GM21529 (cell line): ENCODE results near the gene PHKB.

Experiments
- ATAC-seq: cut with Tn5 transposase; IDR thresholded peaks from one replicate; pipeline ENCODE4 v1.9.1; 2021; ENCODE audit not compliant: unreplicated experiment

PHKB gene

GRCh38 chr16:47719713-47720112 lies 258.6 kb downstream of the PHKB start:
- no peak for ATAC-seq

DNA sequence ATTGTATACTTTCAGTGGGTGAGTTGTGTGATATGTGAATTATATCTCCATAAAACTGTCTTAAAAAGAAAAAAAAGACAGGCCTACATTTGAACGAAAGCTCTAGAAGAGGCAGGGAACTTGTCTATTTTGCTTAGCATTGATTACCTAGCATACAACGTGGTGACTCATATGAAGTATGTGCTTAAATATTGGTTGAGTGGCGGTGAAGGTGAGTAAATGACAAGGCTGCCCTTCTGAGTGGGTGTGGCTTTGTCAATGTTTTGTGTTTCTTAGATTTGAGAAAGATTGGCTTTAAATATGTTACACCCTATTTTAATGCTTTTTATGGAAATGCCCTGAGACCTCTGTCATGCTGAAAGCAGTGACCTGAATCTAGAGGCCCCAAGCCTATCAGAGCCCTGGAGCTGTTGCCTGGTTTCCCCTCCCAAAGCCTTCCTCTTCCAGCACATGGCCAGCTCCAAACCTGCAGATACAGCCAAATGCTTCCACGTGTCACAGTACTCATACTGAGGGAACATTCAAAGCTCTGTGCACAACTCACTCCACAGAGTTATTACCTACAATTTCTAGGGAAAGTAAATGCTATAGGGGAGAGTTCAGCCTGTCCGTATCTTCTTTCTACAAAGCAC lies 260.0 kb downstream of the PHKB start:
- ATAC-seq: no peak

GRCh38 chr16:47722046-47722445 lies 260.9 kb downstream of the PHKB start:
- ATAC-seq: no peak

GRCh38 chr16:47724115-47724785 lies 263.1 kb downstream of the PHKB start:
- ATAC-seq: no peak

DNA sequence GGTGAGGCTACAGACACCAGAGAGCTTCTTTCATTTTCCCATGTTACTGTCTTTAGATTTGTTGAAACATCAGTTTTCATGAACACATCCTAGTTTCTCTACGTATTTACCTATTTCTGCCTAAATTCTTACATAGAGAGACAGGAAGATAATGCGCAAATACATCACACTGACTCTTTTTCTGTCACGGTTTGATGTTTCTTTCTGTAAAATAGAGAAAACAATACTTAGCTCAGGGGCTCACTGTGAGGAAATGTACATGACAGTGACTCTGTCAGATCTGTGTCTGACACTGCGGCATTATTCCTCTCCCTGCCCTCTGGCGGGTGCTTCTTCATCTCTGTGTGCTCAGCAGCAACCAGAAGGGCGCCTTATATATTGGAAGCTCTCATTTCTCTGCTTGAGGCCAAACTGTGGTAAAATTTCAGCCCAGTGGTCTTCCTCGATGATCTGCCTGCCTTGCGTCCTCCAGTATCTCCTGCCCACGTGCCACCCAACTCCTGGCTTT lies 264.1 kb downstream of the PHKB start:
- no peak for ATAC-seq

- ATAC-seq: no peak
Measured at GRCh38 chr16:47726031-47726675, 265.0 kb downstream of the PHKB start.

GRCh38 chr16:47727131-47727530 lies 266.0 kb downstream of the PHKB start:
- no peak for ATAC-seq

DNA sequence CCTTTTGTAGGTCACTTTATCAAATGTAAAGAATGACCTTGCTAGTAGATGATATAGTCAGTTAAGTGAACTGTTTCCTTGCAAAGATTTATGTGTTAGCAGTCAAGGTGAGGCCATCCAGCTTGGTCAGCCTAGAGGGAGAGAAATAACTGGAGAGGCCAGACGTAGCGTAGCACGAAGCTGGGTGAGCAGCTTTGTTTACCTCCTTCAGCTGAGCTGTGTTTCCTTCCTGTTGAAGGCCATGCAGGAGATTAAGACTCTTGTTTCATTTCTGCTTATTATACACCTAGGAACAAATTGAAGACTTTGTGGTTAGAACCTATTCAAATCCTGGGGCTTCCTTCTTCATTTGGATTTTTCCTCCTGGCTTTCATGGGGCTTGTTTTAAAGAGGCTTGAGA lies 267.1 kb downstream of the PHKB start:
- no peak for ATAC-seq

DNA sequence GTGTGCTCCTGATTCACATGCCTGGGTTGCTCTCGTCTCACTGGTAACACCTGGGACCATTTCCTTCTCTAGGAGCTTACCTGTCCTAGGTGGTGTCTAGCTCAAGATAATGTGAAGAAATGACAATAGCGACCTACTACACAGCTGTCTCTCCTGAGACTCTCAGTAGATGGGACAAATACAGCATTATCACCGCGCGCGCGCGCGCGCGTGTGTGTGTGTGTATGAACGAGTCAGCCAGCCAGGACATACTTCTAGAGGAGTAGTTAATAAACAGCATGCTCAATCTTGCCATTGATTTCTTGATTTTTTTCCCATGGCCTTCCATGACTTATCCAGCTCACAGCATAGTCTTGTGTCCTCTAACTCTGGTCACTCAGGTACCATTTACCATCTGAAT lies 268.6 kb downstream of the PHKB start:
- ATAC-seq: no peak

DNA sequence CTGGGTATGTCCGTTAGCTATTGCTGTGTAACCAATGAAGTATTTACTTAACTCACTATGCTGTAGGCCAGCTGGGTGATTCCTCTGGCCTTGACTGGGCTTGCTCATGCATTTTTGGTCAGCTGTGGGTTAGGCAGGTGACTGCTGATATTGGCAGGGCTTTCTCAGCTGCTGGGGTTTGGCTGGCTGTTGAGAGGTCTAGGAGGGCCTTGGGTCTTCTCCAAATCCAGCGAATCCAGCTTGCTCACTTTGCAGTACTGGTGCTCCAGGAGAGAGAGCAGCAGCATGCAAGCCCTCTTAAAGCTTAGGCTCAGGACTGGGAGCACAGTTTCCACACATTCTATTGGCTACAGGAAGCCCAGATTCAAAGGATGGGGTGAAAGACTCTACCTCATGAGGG lies 270.1 kb downstream of the PHKB start:
- ATAC-seq: no peak

DNA sequence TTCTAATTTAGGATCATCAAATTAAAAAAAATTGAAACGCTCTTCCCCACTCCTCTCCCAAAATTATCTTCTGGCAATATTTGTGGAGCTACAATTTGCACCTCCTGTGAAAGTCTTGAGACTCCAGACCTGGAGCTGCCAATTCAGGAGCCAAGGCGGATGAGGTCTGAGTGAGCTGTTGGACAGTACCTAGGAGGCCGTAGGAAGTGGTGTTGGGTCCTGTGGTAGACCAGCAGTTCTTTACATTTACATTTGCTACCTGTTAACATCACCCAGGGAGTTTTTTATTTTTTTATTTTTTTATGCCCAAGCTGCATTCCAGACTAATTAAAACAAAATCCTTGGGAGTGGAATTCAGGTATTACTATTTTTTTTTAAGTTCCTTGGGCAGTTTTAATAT lies 271.0 kb downstream of the PHKB start:
- no peak for ATAC-seq

GRCh38 chr16:47732523-47733111 lies 271.5 kb downstream of the PHKB start:
- no peak for ATAC-seq

- ATAC-seq: no peak
Measured at GRCh38 chr16:47734081-47734857, 273.1 kb downstream of the PHKB start.

- no peak for ATAC-seq
Measured at GRCh38 chr16:47734987-47735594, 274.0 kb downstream of the PHKB start.

- ATAC-seq: no peak
Measured at GRCh38 chr16:47750371-47750770, 289.2 kb downstream of the PHKB start.
